GM23248 (cell line): ENCODE measurements around the gene PITPNB.

Experiments used
- EZH2 ChIP-seq: fragments of 200-600 bp; sonication (generic); IDR thresholded peaks from 2 replicates; pipeline ENCODE4 v1.6.1; 2018; ENCODE audit warnings: antibody characterized with exemption, mild to moderate bottlenecking; ENCODE audit not compliant: insufficient read depth, poor library complexity, severe bottlenecking
- EZH2phosphoT487 ChIP-seq: fragments of 200-600 bp; sonication (generic); IDR thresholded peaks from 2 replicates; pipeline ENCODE4 v1.6.1; 2018; ENCODE audit warnings: antibody characterized with exemption, moderate library complexity, mild to moderate bottlenecking, low read depth; ENCODE audit not compliant: insufficient read depth

- TF ChIP-seq EZH2 (no peak), EZH2phosphoT487 (no peak)
Observed at GRCh38 chr22:27881421-27881820, 37.6 kb downstream of the PITPNB start.
